CD8-positive, alpha-beta memory T cell (primary cell): ENCODE data around the gene ITGA6. TPM values are rescaled to one million over a fixed set of nuclear protein-coding genes. Genes with fewer than 3 reads are reported as not detected.

Experiments
- CTCF ChIA-PET: fragments of 350-600 bp; sonication (Branson Sonifier 250); formaldehyde crosslinking; loops from one replicate; lab custom pipeline; 2021; ENCODE audit warnings: antibody characterized with exemption; lab: Charles Lee
- POLR2A ChIA-PET: fragments of 350-600 bp; sonication (Branson Sonifier 250); formaldehyde crosslinking; loops from one replicate; lab custom pipeline; 2021; ENCODE audit warnings: antibody characterized with exemption; lab: Charles Lee
- DNase-seq, 5 donors: peaks; one replicate each; pipeline versions ENCODE4 v3.0.0 to v3.0.0-alpha.2; 2020 to 2022; ENCODE audit warnings: mixed read lengths in 1 of 5
- H3K27ac ChIP-seq: one replicate; pipeline ENCODE4 v1.7.0; 2013; ENCODE audit warnings: low read depth, mild to moderate bottlenecking, low read length, moderate library complexity
- H3K27me3 ChIP-seq: 2 replicates; pipeline ENCODE4 v1.7.0; 2013; ENCODE audit warnings: low read length, mild to moderate bottlenecking; ENCODE audit not compliant: insufficient read depth, poor library complexity, severe bottlenecking
- H3K36me3 ChIP-seq: 2 replicates; pipeline ENCODE4 v1.7.0; 2013; ENCODE audit warnings: mild to moderate bottlenecking, low read length, moderate library complexity; ENCODE audit not compliant: insufficient read depth
- H3K4me1 ChIP-seq: 2 replicates; pipeline ENCODE4 v1.7.0; 2013; ENCODE audit warnings: mild to moderate bottlenecking, low read length, moderate library complexity; ENCODE audit not compliant: insufficient read depth
- H3K4me3 ChIP-seq: 2 replicates; pipeline ENCODE4 v1.7.0; 2013; ENCODE audit warnings: mild to moderate bottlenecking, low read length
- H3K9me3 ChIP-seq: 2 replicates; pipeline ENCODE4 v1.7.0; 2013; ENCODE audit warnings: mild to moderate bottlenecking, low read length
- H3K27ac Mint-ChIP-seq, 8 donors: one replicate each; pipeline ENCODE4 v1.8.0; 2020 to 2021; ENCODE audit warnings: mixed read lengths in 8 of 8, mild to moderate bottlenecking in 6 of 8, inconsistent platforms in 3 of 8, moderate library complexity in 3 of 8
- H3K27me3 Mint-ChIP-seq, 2 donors: one replicate each; pipeline ENCODE4 v1.8.0; 2020 to 2021; ENCODE audit warnings: mixed read lengths in 2 of 2, mild to moderate bottlenecking in 1 of 2, moderate library complexity in 1 of 2
- H3K36me3 Mint-ChIP-seq, 3 donors: one replicate each; pipeline ENCODE4 v1.8.0; 2020 to 2021; ENCODE audit warnings: mixed read lengths in 3 of 3, inconsistent platforms in 1 of 3, mild to moderate bottlenecking in 1 of 3
- H3K4me1 Mint-ChIP-seq, 3 donors: one replicate each; pipeline ENCODE4 v1.8.0; 2020 to 2021; ENCODE audit warnings: mixed read lengths in 3 of 3, inconsistent platforms in 1 of 3, mild to moderate bottlenecking in 1 of 3
- H3K4me3 Mint-ChIP-seq, 7 donors: one replicate each; pipeline ENCODE4 v1.8.0; 2020 to 2021; ENCODE audit warnings: mixed read lengths in 7 of 7, mild to moderate bottlenecking in 6 of 7, moderate library complexity in 4 of 7, inconsistent platforms in 2 of 7
- H3K9me3 Mint-ChIP-seq, 5 donors: one replicate each; pipeline ENCODE4 v1.8.0; 2020 to 2022; ENCODE audit warnings: mixed read lengths in 5 of 5, mild to moderate bottlenecking in 3 of 5, moderate library complexity in 2 of 5, inconsistent platforms in 1 of 5
- polyA plus RNA-seq: library from polyadenylated mRNA; unstranded; fragments of 300-500 nt; fragmentation: Illumina TruSeq; gene quantifications from one replicate; pipeline ENCODE4 v1.2.3, GENCODE V29; 2021
- total RNA-seq, 2 experiments: library from RNA; stranded (reverse); gene quantifications; one replicate each; pipeline ENCODE4 v1.2.3, GENCODE V29; 2021

The ITGA6 gene
- total and polyA plus RNA-seq, 3 experiments from 2014 or later: 8.0 to 39.4 (median 9.0) TPM

DNA sequence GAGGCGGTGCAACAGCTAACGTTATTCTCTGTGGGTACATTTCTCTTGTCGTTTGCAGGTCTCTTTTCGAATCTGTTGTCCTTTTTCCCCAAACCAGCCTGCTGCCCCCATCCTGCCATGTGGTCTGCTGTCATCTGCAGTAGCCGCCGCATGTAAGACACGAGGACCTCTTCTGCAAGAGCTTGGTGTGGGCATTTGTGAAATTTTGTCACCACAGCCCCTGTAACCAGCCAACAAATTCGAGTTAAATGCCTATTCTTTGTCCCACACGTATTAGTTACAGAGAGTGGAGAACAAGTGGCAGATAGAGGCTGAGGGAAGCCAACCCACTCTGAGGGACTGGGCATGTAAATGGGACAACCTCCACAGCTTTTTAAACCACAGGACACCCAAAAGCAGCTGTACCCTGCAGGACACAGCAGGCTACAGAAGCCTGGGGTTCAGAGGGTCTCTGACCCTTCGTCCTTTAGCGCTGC, 35.0 kb downstream of the ITGA6 start:
- ChIA-PET POLR2A (interaction anchor here (0.9 to 4.6 kb wide), 6 partner anchors 16 to 236 kb away, joined by 3 to 52 read pairs (median 9); partner anchors contain the start of gene ITGA6), CTCF (interaction anchor here (0.5 to 15.0 kb wide), 57 partner anchors 10 to 864 kb away, joined by 3 to 582 read pairs (median 4); partner anchors contain the start of genes DLX2, HAT1, ITGA6 and PDK1)
- Histone ChIP-seq H3K4me3 (peak overlapping the region; percentile 55), H3K9me3 (no peaks in the 10 kb centered on the region), H3K27ac (peak overlapping the region; percentile 34), H3K4me1 (peaks cover 84% of the 10 kb centered on the region), H3K36me3 (peaks cover 4% of the 10 kb centered on the region), H3K27me3 (no peaks in the 10 kb centered on the region)
- peak overlapping the region; percentile 70 to 92 (median 87) for H3K4me3 Mint-ChIP-seq
- H3K4me1 Mint-ChIP-seq: peaks cover 87 to 91% (median 87%) of the 10 kb centered on the region in 3 donors
- peak in 2 of 5 donors; percentile 34 to 56 for DNase-seq
- H3K36me3 Mint-ChIP-seq: peaks cover 3 to 17% (median 9%) of the 10 kb centered on the region in 3 donors
- H3K27me3 Mint-ChIP-seq: no peaks in the 10 kb centered on the region
- no peaks in the 10 kb centered on the region for H3K9me3 Mint-ChIP-seq
- H3K27ac Mint-ChIP-seq: peak overlapping the region; percentile 59 to 95 (median 84)

DNA sequence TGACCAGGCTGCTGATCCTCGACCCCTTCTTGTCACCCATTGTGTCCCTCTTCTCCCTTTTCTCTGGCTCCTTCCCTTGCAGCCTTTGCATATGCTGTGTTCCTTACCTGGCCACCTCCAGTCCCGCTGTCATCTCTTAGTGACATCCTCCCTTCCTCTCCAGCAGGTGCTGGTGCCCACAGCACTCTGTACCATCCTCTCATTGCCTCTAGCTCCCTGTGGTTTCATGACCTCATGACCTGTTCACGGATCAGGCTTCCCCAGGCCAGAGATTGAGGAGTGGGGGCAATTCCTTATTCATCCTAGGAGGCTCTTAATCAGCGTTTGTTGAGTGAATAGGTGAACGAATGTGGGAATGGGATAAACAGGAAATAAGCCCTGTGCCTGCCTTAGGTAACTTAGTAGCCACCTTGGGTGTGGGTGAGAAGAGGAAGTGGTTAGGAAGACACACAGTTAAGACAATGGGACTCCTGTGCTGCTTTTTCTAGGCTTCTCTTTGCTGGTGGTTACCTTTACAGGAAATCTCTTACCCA, 35.5 kb downstream of the ITGA6 start:
- Histone ChIP-seq H3K4me1 (peaks cover 79% of the 10 kb centered on the region), H3K27ac (peak overlapping the region; percentile 34), H3K36me3 (peaks cover 4% of the 10 kb centered on the region), H3K4me3 (peak overlapping the region; percentile 55), H3K27me3 (no peaks in the 10 kb centered on the region), H3K9me3 (no peaks in the 10 kb centered on the region)
- H3K9me3 Mint-ChIP-seq: no peaks in the 10 kb centered on the region
- CTCF ChIA-PET: interaction anchor here (0.5 to 15.0 kb wide), 35 partner anchors 11 to 759 kb away, joined by 3 to 582 read pairs (median 5); partner anchors contain the start of genes DLX2, HAT1 and ITGA6
- H3K4me3 Mint-ChIP-seq: peak overlapping the region; percentile 70 to 92 (median 87)
- H3K36me3 Mint-ChIP-seq: peaks cover 3 to 18% (median 11%) of the 10 kb centered on the region in 3 donors
- peak overlapping the region; percentile 59 to 95 (median 84) for H3K27ac Mint-ChIP-seq
- peaks cover 82 to 86% (median 82%) of the 10 kb centered on the region in 3 donors for H3K4me1 Mint-ChIP-seq
- POLR2A ChIA-PET: interaction anchor here (0.9 to 4.6 kb wide), 5 partner anchors 28 to 290 kb away, joined by 3 to 52 read pairs (median 4); partner anchors contain the start of gene ITGA6
- no peaks in the 10 kb centered on the region for H3K27me3 Mint-ChIP-seq
- peak in 4 of 5 donors; percentile 37 to 88 (median 72) for DNase-seq

DNA sequence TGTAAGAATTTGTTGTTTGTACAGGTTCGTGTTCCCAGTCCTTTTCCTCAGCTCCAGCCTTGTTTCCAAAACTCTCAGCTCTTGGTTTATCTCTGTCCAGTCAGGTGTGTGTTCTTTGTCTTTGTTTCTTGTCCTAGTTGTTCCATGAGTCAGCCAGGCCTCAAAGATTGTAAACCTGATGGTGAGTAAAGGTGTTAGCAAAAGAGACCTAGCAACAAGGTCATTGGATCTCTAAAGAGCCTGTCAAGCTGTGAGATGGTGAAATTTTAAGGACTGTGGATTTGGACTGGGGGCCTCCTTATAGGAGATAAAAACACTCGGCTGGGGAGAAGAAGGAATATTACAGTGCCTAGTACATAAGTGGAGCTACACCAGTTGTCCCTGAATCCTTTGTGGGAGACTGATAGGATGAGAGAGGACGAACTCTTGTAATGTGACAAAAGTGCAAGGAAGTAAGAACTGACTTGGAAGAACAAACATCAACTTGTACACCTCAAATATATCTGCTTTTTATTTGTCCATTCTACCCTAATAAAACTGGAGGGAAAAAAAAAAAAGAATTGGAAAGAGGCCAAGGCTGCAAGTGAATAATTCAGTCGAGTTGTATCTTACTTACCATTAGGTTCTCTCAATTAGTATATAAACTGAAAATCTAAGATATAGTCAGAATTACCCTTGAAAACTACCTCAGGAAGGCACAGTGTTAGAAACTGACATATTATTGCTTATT, 37.2 kb downstream of the ITGA6 start:
- POLR2A ChIA-PET: interaction anchor here (0.7 to 0.9 kb wide), 2 partner anchors 24 to 38 kb away, joined by 3 read pairs; no protein-coding TSS in a partner anchor
- Histone ChIP-seq H3K9me3 (no peaks in the 10 kb centered on the region), H3K27ac (no peak overlapping the region), H3K27me3 (no peaks in the 10 kb centered on the region), H3K4me1 (peaks cover 62% of the 10 kb centered on the region), H3K36me3 (peaks cover 14% of the 10 kb centered on the region), H3K4me3 (peak overlapping the region; percentile 55)
- peaks cover 4 to 32% (median 23%) of the 10 kb centered on the region in 3 donors for H3K36me3 Mint-ChIP-seq
- H3K27me3 Mint-ChIP-seq: no peaks in the 10 kb centered on the region
- no peaks in the 10 kb centered on the region for H3K9me3 Mint-ChIP-seq
- no peak for DNase-seq
- H3K4me1 Mint-ChIP-seq: peaks cover 66 to 69% (median 66%) of the 10 kb centered on the region in 3 donors
- peak overlapping the region; percentile 59 to 95 (median 88) for H3K27ac Mint-ChIP-seq
- peak overlapping the region in 6 of 7 donors; percentile 43 to 89 (median 86) for H3K4me3 Mint-ChIP-seq
- CTCF ChIA-PET: interaction anchor here (1.3 to 15.0 kb wide), 6 partner anchors 11 to 368 kb away, joined by 3 to 582 read pairs (median 8); partner anchors contain the start of gene ITGA6

DNA sequence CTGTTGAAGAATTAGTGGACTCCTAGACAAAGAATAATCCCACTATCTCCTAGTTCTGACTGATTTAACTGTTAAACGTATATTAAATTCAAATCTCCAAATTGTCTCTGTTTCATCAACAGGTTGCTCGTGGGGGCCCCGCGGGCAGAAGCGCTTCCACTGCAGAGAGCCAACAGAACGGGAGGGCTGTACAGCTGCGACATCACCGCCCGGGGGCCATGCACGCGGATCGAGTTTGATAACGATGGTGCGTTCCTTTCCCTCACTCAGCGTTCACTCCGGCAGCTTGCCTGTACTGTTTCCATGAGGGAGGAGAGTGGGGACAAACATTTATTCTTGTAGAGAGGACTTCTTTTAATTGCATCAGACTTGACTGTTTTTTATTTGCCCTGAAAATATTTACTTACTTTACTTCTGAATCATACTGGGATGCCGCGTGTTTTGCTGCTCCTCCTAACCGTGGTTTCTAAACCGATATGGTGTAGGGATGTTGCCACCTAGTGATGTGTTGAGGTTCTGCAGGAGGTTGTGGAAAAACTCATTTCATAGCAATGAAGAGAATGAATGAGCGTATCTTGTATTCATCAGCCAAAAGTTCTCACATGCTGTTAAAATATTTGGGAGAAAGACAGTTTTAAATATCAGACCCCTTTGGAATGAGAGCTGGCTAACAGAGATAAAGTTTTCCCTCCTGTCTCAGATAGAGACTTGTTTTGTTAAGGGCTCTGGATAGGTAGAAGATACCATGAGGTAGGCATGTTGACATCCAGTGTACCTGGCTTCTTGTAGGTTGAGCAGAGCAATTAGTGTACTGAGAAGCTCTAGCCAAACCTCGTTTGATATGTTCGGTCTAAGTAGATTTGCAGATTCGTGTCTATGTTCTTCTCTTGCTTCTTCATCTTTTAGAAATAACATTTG, 38.3 kb downstream of the ITGA6 start:
- CTCF ChIA-PET: interaction anchor here (0.7 to 15.0 kb wide), 16 partner anchors 10 to 767 kb away, joined by 3 to 582 read pairs (median 4); partner anchors contain the start of gene ITGA6
- no peaks in the 10 kb centered on the region for H3K27me3 ChIP-seq
- DNase-seq: peak; percentile 51 to 78 (median 66)
- H3K4me3 Mint-ChIP-seq: peak overlapping the region; percentile 4 to 87 (median 58)
- POLR2A ChIA-PET: no interaction called here
- H3K9me3 ChIP-seq: no peaks in the 10 kb centered on the region
- no peaks in the 10 kb centered on the region for H3K27me3 Mint-ChIP-seq
- peak overlapping the region; percentile 7 to 91 (median 68) for H3K27ac Mint-ChIP-seq
- peaks cover 52% of the 10 kb centered on the region for H3K4me1 ChIP-seq
- no peaks in the 10 kb centered on the region for H3K9me3 Mint-ChIP-seq
- H3K36me3 Mint-ChIP-seq: peaks cover 8 to 40% (median 25%) of the 10 kb centered on the region in 3 donors
- H3K36me3 ChIP-seq: peaks cover 14% of the 10 kb centered on the region
- H3K27ac ChIP-seq: no peak overlapping the region
- H3K4me3 ChIP-seq: peak overlapping the region; percentile 55
- peaks cover 55 to 58% (median 55%) of the 10 kb centered on the region in 3 donors for H3K4me1 Mint-ChIP-seq

DNA sequence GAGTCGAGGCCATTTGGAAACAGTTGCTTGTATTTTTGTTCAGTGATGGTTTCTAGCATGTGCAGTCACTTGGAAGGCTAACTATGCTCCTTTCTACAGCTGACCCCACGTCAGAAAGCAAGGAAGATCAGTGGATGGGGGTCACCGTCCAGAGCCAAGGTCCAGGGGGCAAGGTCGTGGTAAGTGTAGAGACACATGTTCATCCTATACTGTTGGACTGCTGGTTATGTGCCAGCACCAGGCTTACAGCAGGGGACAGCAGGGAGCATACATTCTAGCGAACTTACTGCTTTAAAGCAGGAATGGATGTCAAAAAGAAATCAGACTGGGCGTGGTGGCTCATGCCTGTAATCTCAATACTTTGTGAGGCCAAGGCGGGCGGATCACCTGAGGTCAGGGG, 40.0 kb downstream of the ITGA6 start:
- Mint-ChIP-seq H3K27ac (peak overlapping the region in 2 of 8 donors; percentile 14 to 40), H3K9me3 (no peaks in the 10 kb centered on the region), H3K4me3 (no peak overlapping the region), H3K4me1 (peaks cover 39 to 47% (median 43%) of the 10 kb centered on the region in 3 donors), H3K27me3 (no peaks in the 10 kb centered on the region), H3K36me3 (peaks cover 13 to 55% (median 31%) of the 10 kb centered on the region in 3 donors)
- H3K27me3 ChIP-seq: no peaks in the 10 kb centered on the region
- H3K36me3 ChIP-seq: peaks cover 14% of the 10 kb centered on the region
- CTCF ChIA-PET: interaction anchor here (0.9 to 15.0 kb wide), 5 partner anchors 31 to 764 kb away, joined by 3 to 582 read pairs (median 3); partner anchors contain the start of gene ITGA6
- POLR2A ChIA-PET: no interaction called here
- H3K4me3 ChIP-seq: no peak overlapping the region
- peaks cover 53% of the 10 kb centered on the region for H3K4me1 ChIP-seq
- no peak for DNase-seq
- no peak overlapping the region for H3K27ac ChIP-seq
- no peaks in the 10 kb centered on the region for H3K9me3 ChIP-seq

DNA sequence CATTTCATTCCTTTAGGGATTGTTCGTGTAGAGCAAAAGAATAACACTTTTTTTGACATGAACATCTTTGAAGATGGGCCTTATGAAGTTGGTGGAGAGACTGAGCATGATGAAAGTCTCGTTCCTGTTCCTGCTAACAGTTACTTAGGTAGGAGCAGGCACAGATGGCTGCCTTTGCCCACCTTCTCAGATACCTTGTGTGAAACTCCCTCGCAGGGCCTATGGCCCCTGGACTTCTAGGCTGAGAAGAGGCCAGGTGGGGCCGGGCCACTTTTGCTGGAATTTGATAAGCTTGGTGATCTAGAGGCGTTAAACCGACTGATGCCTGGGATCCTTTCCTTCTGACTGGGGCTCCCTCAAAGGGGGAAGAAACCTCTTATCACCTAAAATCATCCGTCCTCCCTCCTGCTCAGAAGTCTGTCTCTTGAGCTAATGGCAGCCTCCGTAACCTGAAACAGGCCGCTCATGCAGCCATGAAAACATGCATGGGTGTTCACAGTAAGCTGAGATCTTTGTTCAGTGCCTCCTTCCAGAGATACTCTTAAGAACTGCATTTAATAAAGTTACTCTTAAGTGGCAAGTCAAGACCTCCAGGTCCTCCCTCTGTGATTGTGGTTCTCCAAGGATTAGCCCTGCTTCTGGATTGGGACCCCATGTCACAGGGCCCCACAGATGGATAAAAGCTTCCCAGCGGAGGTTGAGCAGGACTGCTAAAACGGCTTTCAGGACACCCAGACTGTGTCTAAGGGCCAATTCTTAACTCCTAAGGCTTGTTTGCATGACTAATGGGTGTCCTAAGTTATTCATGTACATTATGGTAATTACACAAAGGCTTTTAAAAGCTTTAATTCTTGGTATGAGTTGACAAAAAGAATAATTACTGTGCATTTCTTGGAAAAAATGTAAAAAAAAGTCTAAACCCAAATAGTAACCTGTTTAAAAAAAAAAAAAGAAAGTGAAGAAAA, 43.9 kb downstream of the ITGA6 start:
- DNase-seq: no peak
- no peak overlapping the region for H3K4me3 Mint-ChIP-seq
- Histone ChIP-seq H3K36me3 (peaks cover 37% of the 10 kb centered on the region), H3K27me3 (no peaks in the 10 kb centered on the region), H3K27ac (no peak overlapping the region), H3K4me3 (no peak overlapping the region), H3K9me3 (no peaks in the 10 kb centered on the region), H3K4me1 (peaks cover 30% of the 10 kb centered on the region)
- H3K9me3 Mint-ChIP-seq: no peaks in the 10 kb centered on the region
- ChIA-PET CTCF (interaction anchor here (1.6 to 1.9 kb wide), 2 partner anchors 13 to 299 kb away, joined by 3 to 5 read pairs; no protein-coding TSS in a partner anchor), POLR2A (no interaction called here)
- peaks cover 5 to 20% (median 13%) of the 10 kb centered on the region in 3 donors for H3K4me1 Mint-ChIP-seq
- peaks cover 24 to 81% (median 43%) of the 10 kb centered on the region in 3 donors for H3K36me3 Mint-ChIP-seq
- H3K27ac Mint-ChIP-seq: peak overlapping the region in 2 of 8 donors; percentile 36 to 68
- H3K27me3 Mint-ChIP-seq: no peaks in the 10 kb centered on the region
